Common myeloid progenitor, CD34-positive (primary cell): Measurements from ENCODE around the gene TALDO1.
"Not testable (repeated sequence)": the region's sequence is repeated elsewhere in the genome, so short reads cannot be mapped to it uniquely, and the experiment has no call there.

Source experiments
- CTCF ChIA-PET: fragments of 350-600 bp; sonication (Branson Sonifier 250); formaldehyde crosslinking; loops from one replicate; lab custom pipeline; 2021; ENCODE audit warnings: antibody characterized with exemption; lab: Charles Lee
- POLR2A ChIA-PET: fragments of 350-600 bp; sonication (Branson Sonifier 250); formaldehyde crosslinking; loops from one replicate; lab custom pipeline; 2021; ENCODE audit warnings: antibody characterized with exemption; lab: Charles Lee
- DNase-seq, 3 donors: peaks; one replicate each; pipeline versions ENCODE4 v3.0.0 to v3.0.0-alpha.2; 2013
- H3K27ac ChIP-seq, 2 experiments: 1 replicate in 1 of 2; 2 replicates in 1 of 2; pipeline ENCODE4 v1.7.0; 2013; ENCODE audit warnings: inconsistent platforms in 2 of 2, low read length in 2 of 2, mild to moderate bottlenecking in 2 of 2, low read depth in 1 of 2, moderate library complexity in 1 of 2; ENCODE audit not compliant: severe bottlenecking in 2 of 2, insufficient read depth in 1 of 2, poor library complexity in 1 of 2
- H3K27me3 ChIP-seq, 5 experiments: replicated peaks in 2 of 5; 1 replicate in 3 of 5; 2 replicates in 2 of 5; pipeline versions ENCODE4 v1.6.1 to v1.7.0; 2013; ENCODE audit warnings: low read length in 4 of 5, mild to moderate bottlenecking in 2 of 5, moderate library complexity in 2 of 5, inconsistent platforms in 1 of 5; ENCODE audit not compliant: insufficient read depth in 5 of 5, control insufficient read depth in 4 of 5
- H3K36me3 ChIP-seq, 4 experiments: 1 replicate in 2 of 4; 2 replicates in 2 of 4; pipeline versions ENCODE4 v1.6.1 to v1.7.0; 2013; ENCODE audit warnings: low read length in 3 of 4, control low read depth in 1 of 4, mild to moderate bottlenecking in 1 of 4; ENCODE audit not compliant: control insufficient read depth in 4 of 4, insufficient read depth in 4 of 4
- H3K4me1 ChIP-seq, 4 experiments: 1 replicate in 3 of 4; 2 replicates in 1 of 4; pipeline versions ENCODE4 v1.6.1 to v1.7.1; 2013; ENCODE audit warnings: low read length in 3 of 4, mild to moderate bottlenecking in 3 of 4, control low read depth in 1 of 4, inconsistent platforms in 1 of 4, moderate library complexity in 1 of 4; ENCODE audit not compliant: control insufficient read depth in 4 of 4, insufficient read depth in 4 of 4; ENCODE audit errors: control extremely low read depth in 1 of 4
- H3K4me3 ChIP-seq, 7 experiments: 1 replicate in 4 of 7; 2 replicates in 3 of 7; pipeline versions ENCODE4 v1.5.1 to v1.7.0; 2013; ENCODE audit warnings: mild to moderate bottlenecking in 7 of 7, low read length in 6 of 7, moderate library complexity in 6 of 7, inconsistent platforms in 2 of 7, low read depth in 2 of 7, control low read depth in 1 of 7; ENCODE audit not compliant: insufficient read depth in 4 of 7, control insufficient read depth in 1 of 7; ENCODE audit errors: extremely low read depth in 1 of 7
- H3K9me3 ChIP-seq, 5 experiments: 1 replicate in 4 of 5; 2 replicates in 1 of 5; pipeline versions ENCODE4 v1.6.1 to v1.7.1; 2013; ENCODE audit warnings: low read length in 4 of 5, mild to moderate bottlenecking in 2 of 5, inconsistent platforms in 1 of 5, low read depth in 1 of 5, moderate library complexity in 1 of 5; ENCODE audit not compliant: control insufficient read depth in 4 of 5, insufficient read depth in 2 of 5; ENCODE audit errors: control extremely low read depth in 1 of 5
- WGBS: methylation state at CpG from one replicate; pipeline ENCODE4 v1.1.5; 2013; ENCODE audit not compliant: insufficient coverage; 5-methylcytosine and 5-hydroxymethylcytosine counted together

The TALDO1 gene

GRCh38 chr11:737366-737765 is 9.9 kb upstream of the TALDO1 start:
- peaks cover 0 to 17% (median 15%) of the 10 kb centered on the region in 4 experiments for H3K4me1 ChIP-seq
- no peaks in the 10 kb centered on the region for H3K9me3 ChIP-seq
- H3K27ac ChIP-seq = peak overlapping the region in 1 of 2 experiments; percentile 29
- H3K4me3 ChIP-seq = peak overlapping the region in 6 of 7 experiments; percentile 7 to 66 (median 46)
- POLR2A ChIA-PET = interaction anchor here (0.6 to 1.3 kb wide), 3 partner anchors 10 to 67 kb away, joined by 3 to 8 read pairs (median 3); partner anchors contain the start of gene TALDO1
- CTCF ChIA-PET = interaction anchor here (0.6 to 4.4 kb wide), 4 partner anchors 10 to 20 kb away, joined by 3 to 27 read pairs (median 4); no protein-coding TSS in a partner anchor
- no peaks in the 10 kb centered on the region for H3K27me3 ChIP-seq
- DNase-seq = peak in 1 of 3 donors; percentile 44
- H3K36me3 ChIP-seq = no peaks in the 10 kb centered on the region
- 3% methylated on average over 11 of the region's 11 CpGs for WGBS

DNA sequence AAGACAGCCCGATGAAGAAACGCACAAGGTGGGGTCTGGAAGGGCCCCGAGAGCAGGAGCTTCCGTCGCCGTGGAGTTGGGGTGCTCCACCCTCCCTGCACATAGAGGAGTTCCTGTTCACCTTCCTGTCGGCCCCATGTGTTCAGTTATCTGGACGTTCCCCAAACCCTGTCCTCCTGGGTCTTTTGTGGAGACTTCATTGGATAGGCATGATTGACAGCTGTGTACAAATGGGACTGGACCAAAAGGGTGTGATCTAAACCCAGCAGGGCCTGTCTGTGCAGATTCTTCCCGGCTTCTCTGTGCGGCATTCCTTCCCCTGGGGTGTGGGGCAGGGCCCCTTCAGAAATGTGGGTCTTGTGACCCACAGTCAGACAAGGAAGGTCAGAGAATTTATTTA is 9.4 kb upstream of the TALDO1 start:
- POLR2A ChIA-PET = interaction anchor here (0.6 to 1.3 kb wide), 3 partner anchors 9 to 68 kb away, joined by 3 to 8 read pairs (median 3); partner anchors contain the start of gene TALDO1
- peak overlapping the region in 1 of 2 experiments; percentile 29 for H3K27ac ChIP-seq

DNA sequence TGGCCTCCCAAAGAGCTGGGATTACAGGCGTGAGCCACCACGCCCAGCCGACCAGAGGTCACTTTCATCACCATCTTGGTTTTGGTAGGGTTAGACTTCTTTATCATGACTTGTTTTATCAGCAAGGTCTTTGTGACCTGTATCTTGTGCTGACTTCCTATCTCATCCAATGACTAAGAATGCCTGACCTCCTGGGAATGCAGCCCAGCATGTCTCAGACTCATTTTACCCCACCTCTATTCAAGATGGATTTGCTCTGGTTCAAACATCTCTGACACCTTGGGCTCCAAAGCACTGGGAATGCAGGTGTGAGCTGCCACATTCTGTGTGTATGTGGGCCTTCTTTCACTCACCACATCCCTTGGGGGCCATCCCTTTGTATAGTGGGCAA is 5.1 kb upstream of the TALDO1 start:
- H3K27me3 ChIP-seq = no peaks in the 10 kb centered on the region
- H3K36me3 ChIP-seq = no peaks in the 10 kb centered on the region
- H3K4me3 ChIP-seq = no peak overlapping the region
- 86% methylated on average over 3 of the region's 3 CpGs for WGBS
- peaks cover 0 to 36% (median 32%) of the 10 kb centered on the region in 4 experiments for H3K4me1 ChIP-seq
- CTCF ChIA-PET = interaction anchor here (0.6 kb wide), 1 partner anchor 18 kb away, joined by 3 read pairs; no protein-coding TSS in a partner anchor
- DNase-seq = no peak
- H3K9me3 ChIP-seq = no peaks in the 10 kb centered on the region
- no peak overlapping the region for H3K27ac ChIP-seq
- POLR2A ChIA-PET = no interaction called here

More for the DNA sequence above, 9.4 kb upstream of the TALDO1 start:
- H3K27me3 ChIP-seq, H3K36me3 ChIP-seq, H3K9me3 ChIP-seq: not testable (repeated sequence)
- CTCF ChIA-PET = interaction anchor here (0.6 to 4.4 kb wide), 4 partner anchors 10 to 19 kb away, joined by 3 to 27 read pairs (median 4); no protein-coding TSS in a partner anchor
- Histone ChIP-seq H3K4me1 (peaks cover 0 to 17% (median 15%) of the 10 kb centered on the region in 4 experiments), H3K4me3 (peak overlapping the region in 5 of 7 experiments; percentile 7 to 66 (median 48))
- WGBS = 5% methylated on average over 8 of the region's 10 CpGs
- DNase-seq = peak in 1 of 3 donors; percentile 49

GRCh38 chr11:742571-743201 is 4.6 kb upstream of the TALDO1 start:
- no peak for DNase-seq
- no peaks in the 10 kb centered on the region for H3K9me3 ChIP-seq
- POLR2A ChIA-PET = no interaction called here
- H3K4me3 ChIP-seq = no peak overlapping the region
- peaks cover 0 to 30% (median 27%) of the 10 kb centered on the region in 4 experiments for H3K4me1 ChIP-seq
- H3K27me3 ChIP-seq = no peaks in the 10 kb centered on the region
- CTCF ChIA-PET = interaction anchor here (1.0 to 9.2 kb wide), 3 partner anchors 11 to 16 kb away, joined by 3 to 133 read pairs (median 5); no protein-coding TSS in a partner anchor
- no peaks in the 10 kb centered on the region for H3K36me3 ChIP-seq
- H3K27ac ChIP-seq = no peak overlapping the region
- no CpG with 5 or more reads among the region's 4 CpGs for WGBS

DNA sequence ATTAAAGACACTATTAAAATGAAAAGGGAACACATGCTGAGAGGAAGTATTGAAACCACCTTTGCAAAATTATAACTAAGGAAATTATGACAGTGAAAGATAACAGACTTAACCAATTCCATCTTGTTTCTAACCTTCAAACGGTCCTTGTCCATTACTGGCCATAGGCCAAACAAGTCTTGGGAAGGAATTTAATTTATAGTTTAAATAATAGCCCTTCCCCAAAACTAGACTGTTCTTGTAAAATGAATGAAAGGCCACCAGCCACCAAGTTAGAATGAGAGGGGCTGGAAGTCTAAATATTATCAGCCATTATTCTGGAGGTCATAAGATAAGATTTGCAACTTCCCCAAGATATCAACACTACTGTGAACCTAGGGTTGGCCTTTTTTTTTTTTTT is 1.8 kb upstream of the TALDO1 start:
- Histone ChIP-seq H3K4me3 (no peak overlapping the region), H3K36me3 (peaks cover 0 to 5% (median 0%) of the 10 kb centered on the region in 4 experiments), H3K27me3 (no peaks in the 10 kb centered on the region), H3K27ac (no peak overlapping the region), H3K4me1 (peaks cover 7 to 47% (median 42%) of the 10 kb centered on the region in 4 experiments), H3K9me3 (no peaks in the 10 kb centered on the region)
- POLR2A ChIA-PET = no interaction called here
- peak in 2 of 3 donors; percentile 43 to 62 for DNase-seq
- CTCF ChIA-PET = interaction anchor here (1.2 to 9.2 kb wide), 3 partner anchors 12 to 31 kb away, joined by 3 to 133 read pairs (median 5); no protein-coding TSS in a partner anchor
- WGBS = no CpG with 5 or more reads among the region's 1 CpG

GRCh38 chr11:746289-747157 is 741 bp upstream of the TALDO1 start:
- 30% methylated on average over 38 of the region's 46 CpGs for WGBS
- H3K4me3 ChIP-seq = peak overlapping the region; percentile 69 to 100 (median 93)
- CTCF ChIA-PET = interaction anchor here (1.8 to 9.2 kb wide), 4 partner anchors 10 to 30 kb away, joined by 5 to 133 read pairs (median 17); no protein-coding TSS in a partner anchor
- H3K36me3 ChIP-seq = peaks cover 0 to 12% (median under 1%) of the 10 kb centered on the region in 4 experiments
- no peaks in the 10 kb centered on the region for H3K9me3 ChIP-seq
- no peaks in the 10 kb centered on the region for H3K27me3 ChIP-seq
- H3K27ac ChIP-seq = peak overlapping the region; percentile 2 to 54
- peak in 2 of 3 donors; percentile 55 to 67 for DNase-seq
- POLR2A ChIA-PET = interaction anchor here (1.4 kb wide), 1 partner anchor 9 kb away, joined by 8 read pairs; no protein-coding TSS in a partner anchor
- H3K4me1 ChIP-seq = peaks cover 7 to 54% (median 42%) of the 10 kb centered on the region in 4 experiments
